Lower leg skin (tissue), 3 donors: ENCODE measurements around the gene NTN4.

Source experiments
- POLR2A ChIP-seq, 2 donors: fragments of 450-650 bp; IDR thresholded peaks; one replicate each; pipeline ENCODE4 v1.6.1; 2016 to 2017; ENCODE audit warnings: antibody characterized with exemption in 2 of 2, mild to moderate bottlenecking in 1 of 2, moderate library complexity in 1 of 2
- TF ChIP-seq, protein P1 (sequence below), 3 donors: fragments of 450-650 bp; IDR thresholded peaks; one replicate each; pipeline ENCODE4 v1.5.1; 2016; ENCODE audit warnings: antibody characterized with exemption in 3 of 3, mild to moderate bottlenecking in 3 of 3, moderate library complexity in 2 of 3

DNA sequence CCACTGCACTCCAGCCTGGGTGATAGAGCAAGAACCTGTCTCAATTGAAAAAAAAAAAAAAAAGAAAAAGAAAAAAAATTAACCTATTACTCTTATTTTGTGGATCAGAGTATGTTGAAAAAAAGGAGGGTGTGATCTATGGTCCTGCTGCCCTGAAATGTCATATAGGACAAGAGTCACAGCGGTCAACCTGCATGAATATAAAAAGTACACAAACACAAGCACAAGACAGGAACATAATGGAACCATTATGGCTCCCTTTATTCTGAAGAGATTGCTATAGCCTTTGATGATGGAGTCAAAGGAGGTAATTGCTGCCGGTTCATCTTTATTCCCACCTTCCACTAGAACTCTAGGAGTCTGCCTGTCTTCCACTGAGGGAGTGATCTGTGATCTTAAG, 96.9 kb downstream of the NTN4 start:
- TF ChIP-seq, protein P1, sequence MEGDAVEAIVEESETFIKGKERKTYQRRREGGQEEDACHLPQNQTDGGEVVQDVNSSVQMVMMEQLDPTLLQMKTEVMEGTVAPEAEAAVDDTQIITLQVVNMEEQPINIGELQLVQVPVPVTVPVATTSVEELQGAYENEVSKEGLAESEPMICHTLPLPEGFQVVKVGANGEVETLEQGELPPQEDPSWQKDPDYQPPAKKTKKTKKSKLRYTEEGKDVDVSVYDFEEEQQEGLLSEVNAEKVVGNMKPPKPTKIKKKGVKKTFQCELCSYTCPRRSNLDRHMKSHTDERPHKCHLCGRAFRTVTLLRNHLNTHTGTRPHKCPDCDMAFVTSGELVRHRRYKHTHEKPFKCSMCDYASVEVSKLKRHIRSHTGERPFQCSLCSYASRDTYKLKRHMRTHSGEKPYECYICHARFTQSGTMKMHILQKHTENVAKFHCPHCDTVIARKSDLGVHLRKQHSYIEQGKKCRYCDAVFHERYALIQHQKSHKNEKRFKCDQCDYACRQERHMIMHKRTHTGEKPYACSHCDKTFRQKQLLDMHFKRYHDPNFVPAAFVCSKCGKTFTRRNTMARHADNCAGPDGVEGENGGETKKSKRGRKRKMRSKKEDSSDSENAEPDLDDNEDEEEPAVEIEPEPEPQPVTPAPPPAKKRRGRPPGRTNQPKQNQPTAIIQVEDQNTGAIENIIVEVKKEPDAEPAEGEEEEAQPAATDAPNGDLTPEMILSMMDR (IDR thresholded peaks at IDR 0.05) = no peak
- TF ChIP-seq POLR2A (IDR thresholded peaks at IDR 0.05) = no peak
